OCI-LY7 (cell line): ENCODE data around the gene CD177. TPM values are rescaled to one million over a fixed set of nuclear protein-coding genes. Genes with fewer than 3 reads are reported as not detected.

ENCODE experiments used
- BruUV-seq: library from RNA; stranded (reverse); fragments of 400-500 nt; replicated peaks from 2 replicates; lab custom pipeline; 2021; lab: Mats Ljungman, UMichigan
- CTCF ChIA-PET: fragments of 300-600 bp; sonication (Branson Sonifier 250); formaldehyde crosslinking; loops from one replicate; lab custom pipeline; 2022; ENCODE audit warnings: antibody characterized with exemption; ENCODE audit not compliant: unreplicated experiment; lab: Charles Lee
- POLR2A ChIA-PET: fragments of 300-600 bp; sonication (Branson Sonifier 250); formaldehyde crosslinking; loops from one replicate; lab custom pipeline; 2022; ENCODE audit warnings: antibody characterized with exemption; lab: Charles Lee
- DNase-seq: peaks from one replicate; pipeline ENCODE4 v3.0.0-alpha.2; 2015; ENCODE audit warnings: low spot score
- H2AFZ ChIP-seq: fragments of 200-600 bp; sonication (generic), shearing (Covaris generic); 2 replicates; pipeline ENCODE4 v1.6.1; 2014; ENCODE audit warnings: mild to moderate bottlenecking, antibody characterized with exemption, low read length, moderate library complexity
- H3K27ac ChIP-seq: fragments of 200-600 bp; sonication (generic); 2 replicates; pipeline ENCODE4 v1.5.1; 2014; ENCODE audit warnings: mixed run types, low read depth, mild to moderate bottlenecking, moderate library complexity, low read length, inconsistent platforms; ENCODE audit not compliant: poor library complexity, severe bottlenecking
- H3K36me3 ChIP-seq: fragments of 200-600 bp; sonication (generic); 2 replicates; pipeline ENCODE4 v1.6.1; 2014; ENCODE audit warnings: mild to moderate bottlenecking, antibody characterized with exemption, low read length, moderate library complexity, mixed read lengths; ENCODE audit not compliant: insufficient read depth
- H3K4me1 ChIP-seq: fragments of 200-600 bp; sonication (generic); 2 replicates; pipeline ENCODE4 v1.5.1; 2014; ENCODE audit warnings: mild to moderate bottlenecking, low read length; ENCODE audit not compliant: insufficient read depth, poor library complexity, severe bottlenecking
- H3K4me2 ChIP-seq: fragments of 200-600 bp; sonication (generic); 2 replicates; pipeline ENCODE4 v1.6.1; 2014; ENCODE audit warnings: mild to moderate bottlenecking, low read length
- H3K4me3 ChIP-seq: fragments of 200-600 bp; sonication (generic); 2 replicates; pipeline ENCODE4 v1.5.1; 2014; ENCODE audit warnings: mild to moderate bottlenecking, low read depth, low read length; ENCODE audit not compliant: poor library complexity, severe bottlenecking
- H3K79me2 ChIP-seq: fragments of 200-600 bp; sonication (generic); 2 replicates; pipeline ENCODE4 v1.6.1; 2016; ENCODE audit warnings: low read depth, mild to moderate bottlenecking, low read length, moderate library complexity, mixed read lengths; ENCODE audit not compliant: insufficient read depth
- H3K9me2 ChIP-seq: fragments of 200-600 bp; sonication (generic); 2 replicates; pipeline ENCODE4 v1.6.1; 2016; ENCODE audit warnings: mild to moderate bottlenecking, low read length, mixed read lengths; ENCODE audit not compliant: insufficient read depth
- H3K9me3 ChIP-seq: fragments of 200-600 bp; sonication (generic); 2 replicates; pipeline ENCODE4 v1.6.1; 2014; ENCODE audit warnings: mild to moderate bottlenecking, mixed run types, low read length, mixed read lengths
- H4K20me1 ChIP-seq: fragments of 200-600 bp; sonication (generic); 2 replicates; pipeline ENCODE4 v1.6.1; 2014; ENCODE audit warnings: mild to moderate bottlenecking, antibody characterized with exemption, low read length, moderate library complexity, mixed read lengths; ENCODE audit not compliant: insufficient read depth
- CTCF ChIP-seq: fragments of 200-600 bp; sonication (generic); conservative IDR thresholded peaks from 2 replicates; pipeline ENCODE4 v1.5.1; 2014; ENCODE audit warnings: mild to moderate bottlenecking, antibody characterized with exemption, low read length, moderate library complexity, mixed read lengths
- EZH2phosphoT487 ChIP-seq: fragments of 200-600 bp; sonication (generic); IDR thresholded peaks from 2 replicates; pipeline ENCODE4 v1.6.1; 2018; ENCODE audit warnings: low read depth, borderline replicate concordance, mild to moderate bottlenecking, mixed run types, antibody characterized with exemption, low read length, moderate library complexity, mixed read lengths
- intact Hi-C: fragments of 100-400 bp; cut with micrococcal nuclease; formaldehyde crosslinking; loops from one replicate; pipeline ENCODE4 v1.10.0; 2022; ENCODE audit not compliant: unreplicated experiment
- total RNA-seq, 2 experiments: library from RNA; depleted of rRNA in 1 of 2; stranded (reverse); fragments of >200 nt in 1 of 2; shearing (Covaris generic) in 1 of 2; gene quantifications; 2 replicates each; pipeline ENCODE4 v1.2.3, GENCODE V29; 2014 to 2022

CD177 gene
- total RNA-seq, 2 experiments from 2014 or later: not detected

- Histone ChIP-seq H3K79me2 (no peaks in the 10 kb centered on the region), H3K36me3 (no peaks in the 10 kb centered on the region), H3K4me1 (no peaks in the 10 kb centered on the region), H3K9me2 (no peaks in the 10 kb centered on the region), H3K4me3 (no peak overlapping the region), H3K4me2 (no peak overlapping the region), H3K27ac (no peak overlapping the region), H2AFZ (no peak overlapping the region), H3K9me3 (no peaks in the 10 kb centered on the region), H4K20me1 (no peaks in the 10 kb centered on the region)
- intact Hi-C loops: no loop called here
- ChIA-PET CTCF (no interaction called here), POLR2A (no interaction called here)
- no peak for DNase-seq
- no peak for TF ChIP-seq EZH2phosphoT487
- TF ChIP-seq CTCF: no peak
- BruUV-seq: no TSS peak
These were observed 47.4 kb upstream of the CD177 start for GRCh38 chr19:43306097-43306496.

GRCh38 chr19:43308244-43308815, 45.2 kb upstream of the CD177 start:
- no peak overlapping the region for H3K4me2 ChIP-seq
- ChIA-PET POLR2A (interaction anchor here (0.6 kb wide), 1 partner anchor 1194 kb away, joined by 3 read pairs; no protein-coding TSS in a partner anchor), CTCF (no interaction called here)
- H3K36me3 ChIP-seq: no peaks in the 10 kb centered on the region
- no peak for TF ChIP-seq EZH2phosphoT487
- no peak for TF ChIP-seq CTCF
- no peak overlapping the region for H3K4me3 ChIP-seq
- DNase-seq: no peak
- no TSS peak for BruUV-seq
- no peak overlapping the region for H3K27ac ChIP-seq
- no peak overlapping the region for H2AFZ ChIP-seq
- no peaks in the 10 kb centered on the region for H3K79me2 ChIP-seq
- no peaks in the 10 kb centered on the region for H3K4me1 ChIP-seq
- H4K20me1 ChIP-seq: no peaks in the 10 kb centered on the region
- intact Hi-C loops: no loop called here
- no peaks in the 10 kb centered on the region for H3K9me2 ChIP-seq
- no peaks in the 10 kb centered on the region for H3K9me3 ChIP-seq

- intact Hi-C loops: no loop called here
- no peaks in the 10 kb centered on the region for H3K9me2 ChIP-seq
- H4K20me1 ChIP-seq: no peaks in the 10 kb centered on the region
- H3K36me3 ChIP-seq: no peaks in the 10 kb centered on the region
- H3K9me3 ChIP-seq: no peaks in the 10 kb centered on the region
- CTCF ChIA-PET: no interaction called here
- no peak for TF ChIP-seq CTCF
- TF ChIP-seq EZH2phosphoT487: no peak
- H3K4me3 ChIP-seq: no peak overlapping the region
- no peaks in the 10 kb centered on the region for H3K79me2 ChIP-seq
- no peak overlapping the region for H3K4me2 ChIP-seq
- POLR2A ChIA-PET: no interaction called here
- no peaks in the 10 kb centered on the region for H3K4me1 ChIP-seq
- no peak overlapping the region for H2AFZ ChIP-seq
- no TSS peak for BruUV-seq
- DNase-seq: no peak
- H3K27ac ChIP-seq: no peak overlapping the region
These were observed 44.0 kb upstream of the CD177 start for GRCh38 chr19:43309466-43309865.
